H9 (cell line): Measurements from ENCODE around the gene ZNF346. TPM values are rescaled to one million over a fixed set of nuclear protein-coding genes. Genes with fewer than 3 reads are reported as not detected.
A peak's percentile ranks its signal among the peaks of the same experiment; 100 is the strongest.

Experiments
- DNase-seq: peaks from one replicate; pipeline ENCODE4 v3.0.0-alpha.2; 2017
- H2AFZ ChIP-seq: one replicate; pipeline ENCODE4 v1.6.1; 2013; ENCODE audit warnings: mild to moderate bottlenecking, low read length, control low read depth, moderate library complexity
- H2AK5ac ChIP-seq: 2 replicates; pipeline ENCODE4 v1.6.1; 2013; ENCODE audit warnings: low read length, control low read depth, mixed read lengths; ENCODE audit not compliant: insufficient read length
- H2BK120ac ChIP-seq: one replicate; pipeline ENCODE4 v1.6.1; 2013; ENCODE audit warnings: low read depth, mild to moderate bottlenecking, low read length, control low read depth, inconsistent platforms; ENCODE audit not compliant: poor library complexity, severe bottlenecking
- H2BK12ac ChIP-seq: 2 replicates; pipeline ENCODE4 v1.6.1; 2013; ENCODE audit warnings: low read length, control low read depth, mixed read lengths, low read depth; ENCODE audit not compliant: insufficient read length
- H2BK15ac ChIP-seq: 2 replicates; pipeline ENCODE4 v1.6.1; 2013; ENCODE audit warnings: low read depth, low read length, control low read depth
- H2BK20ac ChIP-seq: one replicate; pipeline ENCODE4 v1.6.1; 2013; ENCODE audit warnings: low read depth, mild to moderate bottlenecking, low read length, control low read depth, inconsistent platforms; ENCODE audit not compliant: poor library complexity, severe bottlenecking
- H2BK5ac ChIP-seq: 2 replicates; pipeline ENCODE4 v1.6.1; 2013; ENCODE audit warnings: low read length, control low read depth, mixed read lengths; ENCODE audit not compliant: insufficient read length
- H3K14ac ChIP-seq: 2 replicates; pipeline ENCODE4 v1.6.1; 2013; ENCODE audit warnings: low read length, control low read depth; ENCODE audit not compliant: insufficient read depth
- H3K18ac ChIP-seq: 2 replicates; pipeline ENCODE4 v1.6.1; 2013; ENCODE audit warnings: low read depth, mild to moderate bottlenecking, mixed read lengths, low read length, control low read depth; ENCODE audit not compliant: insufficient read length
- H3K23ac ChIP-seq: 2 replicates; pipeline ENCODE4 v1.6.1; 2013; ENCODE audit warnings: low read length, control low read depth, mixed read lengths, low read depth; ENCODE audit not compliant: insufficient read length
- H3K23me2 ChIP-seq: 2 replicates; pipeline ENCODE4 v1.6.1; 2013; ENCODE audit warnings: low read depth, mild to moderate bottlenecking, mixed read lengths, low read length, control low read depth; ENCODE audit not compliant: insufficient read length, poor library complexity, severe bottlenecking
- H3K27ac ChIP-seq: 2 replicates; pipeline ENCODE4 v1.5.1; 2013; ENCODE audit warnings: low read length, control low read depth, mixed read lengths, low read depth; ENCODE audit not compliant: insufficient read length
- H3K27me3 ChIP-seq: 2 replicates; pipeline ENCODE4 v1.6.1; 2013; ENCODE audit warnings: low read length, control low read depth, inconsistent platforms; ENCODE audit not compliant: insufficient read depth
- H3K4ac ChIP-seq: 2 replicates; pipeline ENCODE4 v1.6.1; 2013; ENCODE audit warnings: low read depth, mild to moderate bottlenecking, control low read depth, inconsistent platforms, low read length, moderate library complexity
- H3K4me1 ChIP-seq: 2 replicates; pipeline ENCODE4 v1.6.1; 2013; ENCODE audit warnings: low read length, control low read depth, inconsistent platforms; ENCODE audit not compliant: insufficient read depth
- H3K4me2 ChIP-seq: 2 replicates; pipeline ENCODE4 v1.6.1; 2013; ENCODE audit warnings: low read length, control low read depth, mixed read lengths; ENCODE audit not compliant: insufficient read length, insufficient read depth
- H3K56ac ChIP-seq: 2 replicates; pipeline ENCODE4 v1.6.1; 2013; ENCODE audit warnings: low read depth, mild to moderate bottlenecking, mixed read lengths, low read length, control low read depth; ENCODE audit not compliant: insufficient read length
- H3K79me1 ChIP-seq: 2 replicates; pipeline ENCODE4 v1.6.1; 2013; ENCODE audit warnings: low read depth, mild to moderate bottlenecking, moderate library complexity, low read length, control low read depth, inconsistent platforms; ENCODE audit not compliant: insufficient read depth, poor library complexity, severe bottlenecking
- H3K79me2 ChIP-seq: 2 replicates; pipeline ENCODE4 v1.6.1; 2013; ENCODE audit warnings: low read length, control low read depth, inconsistent platforms; ENCODE audit not compliant: insufficient read depth
- H3K9ac ChIP-seq: 2 replicates; pipeline ENCODE4 v1.6.1; 2013; ENCODE audit warnings: low read length, control low read depth, mixed read lengths; ENCODE audit not compliant: insufficient read length; ENCODE audit errors: extremely low read depth
- H3K9me3 ChIP-seq: one replicate; pipeline ENCODE4 v1.6.1; 2013; ENCODE audit warnings: low read depth, low read length, inconsistent platforms; ENCODE audit not compliant: control insufficient read depth
- H3T11ph ChIP-seq: one replicate; pipeline ENCODE4 v1.6.1; 2013; ENCODE audit warnings: mild to moderate bottlenecking, low read length, control low read depth, inconsistent platforms
- H4K20me1 ChIP-seq: one replicate; pipeline ENCODE4 v1.6.1; 2013; ENCODE audit not compliant: control insufficient read depth, insufficient read length, insufficient read depth
- H4K5ac ChIP-seq: 2 replicates; pipeline ENCODE4 v1.6.1; 2013; ENCODE audit warnings: low read depth, mild to moderate bottlenecking, mixed read lengths, low read length, control low read depth; ENCODE audit not compliant: insufficient read length
- H4K8ac ChIP-seq: replicated peaks from 2 replicates; pipeline ENCODE4 v1.6.1; 2013; ENCODE audit warnings: low read length, control low read depth, mixed read lengths, low read depth; ENCODE audit not compliant: insufficient read length
- H4K91ac ChIP-seq: 2 replicates; pipeline ENCODE4 v1.6.1; 2013; ENCODE audit warnings: low read depth, mild to moderate bottlenecking, moderate library complexity, mixed read lengths, low read length, control low read depth; ENCODE audit not compliant: insufficient read length
- H3K27ac Mint-ChIP-seq, 3 experiments: 2 replicates in 2 of 3; 3 replicates in 1 of 3; pipeline ENCODE4 v1.8.0; 2020 to 2021; ENCODE audit warnings: mixed read lengths in 3 of 3, mild to moderate bottlenecking in 1 of 3, moderate library complexity in 1 of 3
- H3K27me3 Mint-ChIP-seq: 2 replicates; pipeline ENCODE4 v1.8.0; 2021; ENCODE audit warnings: low read depth, mild to moderate bottlenecking, moderate library complexity, mixed read lengths
- H3K36me3 Mint-ChIP-seq, 3 experiments: 2 replicates in 2 of 3; 3 replicates in 1 of 3; pipeline ENCODE4 v1.8.0; 2020 to 2021; ENCODE audit warnings: low read depth in 3 of 3, mixed read lengths in 3 of 3; ENCODE audit not compliant: insufficient read depth in 1 of 3
- H3K4me1 Mint-ChIP-seq, 2 experiments: 2 replicates each; pipeline ENCODE4 v1.8.0; 2020; ENCODE audit warnings: mixed read lengths in 2 of 2
- H3K4me3 Mint-ChIP-seq, 2 experiments: 2 replicates in 1 of 2; 3 replicates in 1 of 2; pipeline ENCODE4 v1.8.0; 2020 to 2021; ENCODE audit warnings: mild to moderate bottlenecking in 2 of 2, mixed read lengths in 2 of 2, moderate library complexity in 1 of 2
- H3K9me3 Mint-ChIP-seq, 2 experiments: 2 replicates in 1 of 2; 3 replicates in 1 of 2; pipeline ENCODE4 v1.8.0; 2020; ENCODE audit warnings: mild to moderate bottlenecking in 2 of 2, mixed read lengths in 2 of 2, moderate library complexity in 1 of 2
- CTCF ChIP-seq: fragments of 200-600 bp; sonication (generic); conservative IDR thresholded peaks from 3 replicates; pipeline ENCODE4 v1.8.0; 2021; ENCODE audit warnings: antibody characterized with exemption, mild to moderate bottlenecking
- WGBS: extraction: QIAGEN DNeasy Blood & Tissue Kit; methylation state at CpG from one replicate; pipeline ENCODE4 v1.1.7; 2013; ENCODE audit warnings: missing lambda C conversion rate, low lambda C conversion rate, mixed read lengths; ENCODE audit not compliant: insufficient read length; ENCODE audit errors: extremely low coverage; 5-methylcytosine and 5-hydroxymethylcytosine counted together
- total RNA-seq: library from RNA; stranded (reverse); gene quantifications from 2 replicates; pipeline ENCODE4 v1.2.1, GENCODE V29; 2021

The ZNF346 gene
- total RNA-seq, 1 experiment from 2014 or later = 22.7 TPM

- Histone ChIP-seq H2BK120ac (no peak overlapping the region), H2AK5ac (no peak overlapping the region), H4K5ac (no peak overlapping the region), H3K9ac (peak overlapping the region; percentile 3), H3K9me3 (no peaks in the 10 kb centered on the region), H3T11ph (no peak overlapping the region), H3K23ac (no peak overlapping the region), H3K4me1 (peaks cover 8% of the 10 kb centered on the region), H3K4ac (no peak overlapping the region), H2BK15ac (no peak overlapping the region), H2BK20ac (no peak overlapping the region), H3K79me2 (peaks cover 4% of the 10 kb centered on the region; the same call in 1 of the 2 replicates), H4K91ac (no peak overlapping the region), H3K4me2 (peak overlapping the region; percentile 52), H2BK5ac (no peak overlapping the region), H3K14ac (0 out of 2 replicates have a peak overlapping the region, but pooled peaks have one; percentile 16), H3K27ac (no peak overlapping the region), H4K8ac (no peak overlapping the region), H3K18ac (no peak overlapping the region), H3K56ac (no peak overlapping the region), H4K20me1 (no peaks in the 10 kb centered on the region), H2BK12ac (no peak overlapping the region), H3K23me2 (no peaks in the 10 kb centered on the region), H3K79me1 (no peaks in the 10 kb centered on the region), H2AFZ (no peak overlapping the region), H3K27me3 (no peaks in the 10 kb centered on the region)
- H3K27me3 Mint-ChIP-seq = no peaks in the 10 kb centered on the region; the same call in 1 of the 2 replicates
- TF ChIP-seq CTCF = no peak
- peak; percentile 34 for DNase-seq
- peaks cover 27 to 31% of the 10 kb centered on the region in 2 experiments for H3K4me1 Mint-ChIP-seq
- H3K27ac Mint-ChIP-seq = peak overlapping the region in 1 of 3 experiments; percentile 29; a peak in 2 of 7 replicates
- WGBS = no CpG with 5 or more reads among the region's 23 CpGs
- no peaks in the 10 kb centered on the region; a peak in 1 of 5 replicates for H3K9me3 Mint-ChIP-seq
- H3K36me3 Mint-ChIP-seq = peaks cover 24 to 26% (median 25%) of the 10 kb centered on the region in 3 experiments; a peak in 6 of 7 replicates
- peak overlapping the region; percentile 55 to 84 for H3K4me3 Mint-ChIP-seq
Measured at GRCh38 chr5:177087398-177088005, 65.0 kb downstream of the ZNF346 start.
